H1 (cell line): Measurements from ENCODE around the gene HMCN1. TPM values are rescaled to one million over a fixed set of nuclear protein-coding genes. Genes with fewer than 3 reads are reported as not detected.

Experiments
- CTCF ChIA-PET: fragments of 300-600 bp; sonication (Branson Sonifier 250); formaldehyde crosslinking; loops from one replicate; lab custom pipeline; 2021; ENCODE audit not compliant: partially characterized antibody; lab: Charles Lee
- POLR2A ChIA-PET: fragments of 300-600 bp; sonication (Branson Sonifier 250); formaldehyde crosslinking; loops from one replicate; lab custom pipeline; 2021; ENCODE audit warnings: inconsistent platforms; ENCODE audit not compliant: partially characterized antibody; lab: Charles Lee
- DNase-seq, 2 experiments: peaks; one replicate each; pipeline versions ENCODE4 v3.0.0 to v3.0.0-alpha.2; 2010 to 2022; ENCODE audit warnings: low spot score in 2 of 2, low read depth in 1 of 2, mixed read lengths in 1 of 2
- FAIRE-seq: peaks from 2 replicates; lab custom pipeline; 2011; peaks lifted over from hg19 to GRCh38; lab: Jason Lieb, UNC
- H2AFZ ChIP-seq: 2 replicates; pipeline ENCODE4 v1.8.1; 2012; ENCODE audit warnings: low read length, inconsistent platforms
- H2AK5ac ChIP-seq: 2 replicates; pipeline ENCODE4 v1.6.1; 2013; ENCODE audit warnings: low read depth, low read length
- H2BK120ac ChIP-seq: replicated peaks from 2 replicates; pipeline ENCODE3; 2013; ENCODE audit warnings: low read depth, low read length, inconsistent platforms
- H2BK12ac ChIP-seq: 2 replicates; pipeline ENCODE4 v1.6.1; 2013; ENCODE audit warnings: low read depth, low read length
- H2BK15ac ChIP-seq: 2 replicates; pipeline ENCODE4 v1.6.1; 2013; ENCODE audit warnings: low read length
- H2BK20ac ChIP-seq: 2 replicates; pipeline ENCODE4 v1.6.1; 2013; ENCODE audit warnings: low read length
- H2BK5ac ChIP-seq: 2 replicates; pipeline ENCODE4 v1.6.1; 2013; ENCODE audit warnings: low read depth, low read length
- H3K14ac ChIP-seq: 2 replicates; pipeline ENCODE4 v1.6.1; 2013; ENCODE audit warnings: inconsistent platforms; ENCODE audit not compliant: insufficient read length
- H3K18ac ChIP-seq: 2 replicates; pipeline ENCODE4 v1.6.1; 2013; ENCODE audit warnings: low read length; ENCODE audit errors: extremely low read depth
- H3K23ac ChIP-seq: 2 replicates; pipeline ENCODE4 v1.6.1; 2013; ENCODE audit warnings: inconsistent platforms; ENCODE audit not compliant: insufficient read length
- H3K23me2 ChIP-seq: 2 replicates; pipeline ENCODE4 v1.6.1; 2013; ENCODE audit warnings: low read depth, low read length
- H3K27ac ChIP-seq: 2 replicates; pipeline ENCODE4 v1.6.1; 2011; ENCODE audit warnings: low read depth, low read length, inconsistent platforms
- H3K27me3 ChIP-seq, 4 experiments: replicated peaks in 1 of 4; 1 replicate in 1 of 4; 2 replicates in 3 of 4; pipeline versions ENCODE4 v1.6.1 to v1.8.1; 2011 to 2013; ENCODE audit warnings: low read length in 3 of 4, mild to moderate bottlenecking in 3 of 4, inconsistent platforms in 2 of 4, mixed read lengths in 2 of 4, moderate library complexity in 1 of 4; ENCODE audit not compliant: control insufficient read depth in 3 of 4, insufficient read depth in 3 of 4; ENCODE audit errors: extremely low read depth in 1 of 4
- H3K36me3 ChIP-seq, 4 experiments: 2 replicates each; pipeline versions ENCODE4 v1.6.1 to v1.8.1; 2011 to 2013; ENCODE audit warnings: mild to moderate bottlenecking in 4 of 4, low read length in 3 of 4, moderate library complexity in 2 of 4, control low read depth in 1 of 4, inconsistent platforms in 1 of 4; ENCODE audit not compliant: insufficient read depth in 4 of 4, control insufficient read depth in 2 of 4
- H3K4ac ChIP-seq: replicated peaks from 2 replicates; pipeline ENCODE3; 2013; ENCODE audit warnings: low read length, low read depth, mixed read lengths, inconsistent platforms; ENCODE audit not compliant: insufficient read length
- H3K4me1 ChIP-seq, 4 experiments: replicated peaks in 1 of 4; 1 replicate in 1 of 4; 2 replicates in 3 of 4; pipeline versions ENCODE4 v1.6.1 to v1.8.1; 2011 to 2013; ENCODE audit warnings: low read length in 3 of 4, inconsistent platforms in 2 of 4, mixed read lengths in 1 of 4; ENCODE audit not compliant: insufficient read depth in 4 of 4, control insufficient read depth in 3 of 4
- H3K4me2 ChIP-seq, 2 experiments: 2 replicates each; pipeline versions ENCODE4 v1.6.1 to v1.8.1; 2011 to 2013; ENCODE audit warnings: low read depth in 2 of 2, low read length in 2 of 2, control low read depth in 1 of 2, inconsistent platforms in 1 of 2, mild to moderate bottlenecking in 1 of 2; ENCODE audit not compliant: insufficient read depth in 1 of 2
- H3K4me3 ChIP-seq, 4 experiments: fragments of 200-600, 300-600 bp in 1 of 4; sonication (generic), shearing (Covaris generic), sonication (Bioruptor Twin) in 1 of 4; 2 replicates each; pipeline versions ENCODE4 v1.5.1 to v1.8.1; 2011 to 2016; ENCODE audit warnings: low read length in 4 of 4, low read depth in 3 of 4, control low read depth in 2 of 4, inconsistent platforms in 2 of 4, mild to moderate bottlenecking in 2 of 4, mixed read lengths in 1 of 4, moderate library complexity in 1 of 4; ENCODE audit not compliant: insufficient read depth in 2 of 4; ENCODE audit errors: extremely low read depth in 1 of 4
- H3K56ac ChIP-seq: replicated peaks from 2 replicates; pipeline ENCODE3; 2013; ENCODE audit warnings: low read depth, mild to moderate bottlenecking, mixed read lengths, low read length, inconsistent platforms; ENCODE audit not compliant: insufficient read length
- H3K79me1 ChIP-seq: 2 replicates; pipeline ENCODE4 v1.6.1; 2013; ENCODE audit warnings: low read depth, low read length, control low read depth
- H3K79me2 ChIP-seq, 2 experiments: 2 replicates each; pipeline versions ENCODE4 v1.6.1 to v1.8.1; 2012 to 2013; ENCODE audit warnings: low read length in 2 of 2, mild to moderate bottlenecking in 2 of 2, inconsistent platforms in 1 of 2; ENCODE audit not compliant: insufficient read depth in 2 of 2, control insufficient read depth in 1 of 2
- H3K9ac ChIP-seq, 4 experiments: replicated peaks in 1 of 4; 1 replicate in 1 of 4; 2 replicates in 3 of 4; pipeline versions ENCODE4 v1.6.1 to v1.8.1; 2011 to 2013; ENCODE audit warnings: low read depth in 3 of 4, low read length in 3 of 4, control low read depth in 2 of 4, mild to moderate bottlenecking in 2 of 4, moderate library complexity in 2 of 4, inconsistent platforms in 1 of 4; ENCODE audit errors: extremely low read depth in 1 of 4
- H3K9me3 ChIP-seq, 2 experiments: 2 replicates each; pipeline versions ENCODE4 v1.6.1 to v1.8.1; 2012 to 2013; ENCODE audit warnings: mild to moderate bottlenecking in 2 of 2, moderate library complexity in 2 of 2, control low read depth in 1 of 2, inconsistent platforms in 1 of 2, low read depth in 1 of 2, low read length in 1 of 2, mixed read lengths in 1 of 2; ENCODE audit not compliant: insufficient read depth in 2 of 2
- H4K20me1 ChIP-seq, 2 experiments: replicated peaks in 1 of 2; 2 replicates each; pipeline versions ENCODE3 to v1.8.1; 2011 to 2013; ENCODE audit warnings: inconsistent platforms in 2 of 2, low read length in 2 of 2, mild to moderate bottlenecking in 1 of 2; ENCODE audit not compliant: insufficient read depth in 2 of 2, control insufficient read depth in 1 of 2
- H4K5ac ChIP-seq: 2 replicates; pipeline ENCODE4 v1.6.1; 2013; ENCODE audit warnings: low read length, low read depth, mixed read lengths, inconsistent platforms; ENCODE audit not compliant: insufficient read length
- H4K8ac ChIP-seq: 2 replicates; pipeline ENCODE4 v1.8.0; 2013; ENCODE audit warnings: mild to moderate bottlenecking, moderate library complexity, low read length, inconsistent platforms; ENCODE audit not compliant: insufficient read depth; ENCODE audit errors: extremely low read depth
- H4K91ac ChIP-seq: replicated peaks from 2 replicates; pipeline ENCODE3; 2013; ENCODE audit warnings: low read length, mixed read lengths, inconsistent platforms; ENCODE audit not compliant: insufficient read length
- BACH1 ChIP-seq: IDR thresholded peaks from 2 replicates; pipeline ENCODE4 v1.6.1; 2012; ENCODE audit warnings: low read length, improper control_type of control experiment
- CHD2 ChIP-seq: IDR thresholded peaks from 2 replicates; pipeline ENCODE4 v1.6.1; 2012; ENCODE audit warnings: low read length, improper control_type of control experiment
- GTF2F1 ChIP-seq: IDR thresholded peaks from 2 replicates; pipeline ENCODE4 v1.6.1; 2012; ENCODE audit warnings: low read depth, low read length, improper control_type of control experiment, borderline replicate concordance
- HDAC6 ChIP-seq: IDR thresholded peaks from one replicate; pipeline ENCODE4 v1.7.1; 2012; ENCODE audit warnings: low read depth, mild to moderate bottlenecking, inconsistent platforms, low read length, moderate library complexity
- KDM5A ChIP-seq: fragments of 200-600 bp; IDR thresholded peaks from 2 replicates; pipeline ENCODE4 v1.7.1; 2012; ENCODE audit warnings: mild to moderate bottlenecking, low read length, inconsistent platforms, mixed read lengths
- MAFK ChIP-seq: IDR thresholded peaks from 2 replicates; pipeline ENCODE4 v1.6.1; 2012; ENCODE audit warnings: low read depth, mild to moderate bottlenecking, improper control_type of control experiment, low read length
- NANOG ChIP-seq: IDR thresholded peaks from 2 replicates; pipeline ENCODE4 v1.6.1; 2011; ENCODE audit warnings: low read length, low read depth, mild to moderate bottlenecking, inconsistent platforms; ENCODE audit not compliant: insufficient read depth, poor library complexity, severe bottlenecking
- RBBP5 ChIP-seq: IDR thresholded peaks from 2 replicates; pipeline ENCODE4 v1.7.1; 2012; ENCODE audit warnings: low read depth, mild to moderate bottlenecking, inconsistent platforms, low read length, moderate library complexity, borderline replicate concordance
- RFX5 ChIP-seq: IDR thresholded peaks from 2 replicates; pipeline ENCODE4 v1.6.1; 2011; ENCODE audit warnings: low read depth, low read length, improper control_type of control experiment, borderline replicate concordance
- SP1 ChIP-seq: IDR thresholded peaks from 2 replicates; pipeline ENCODE4 v1.6.1; 2011; ENCODE audit warnings: low read depth, low read length
- SRF ChIP-seq: IDR thresholded peaks from 2 replicates; pipeline ENCODE4 v1.6.1; 2011; ENCODE audit warnings: mild to moderate bottlenecking, low read depth, low read length, moderate library complexity
- SUZ12 ChIP-seq: fragments of 200-600 bp; sonication (generic); IDR thresholded peaks from 2 replicates; pipeline ENCODE4 v1.6.1; 2012; ENCODE audit warnings: mild to moderate bottlenecking, inconsistent platforms, low read length, moderate library complexity, mixed read lengths
- TAF7 ChIP-seq: optimal IDR thresholded peaks from 2 replicates; pipeline ENCODE3; 2011; ENCODE audit warnings: low read depth, mild to moderate bottlenecking, inconsistent platforms, low read length, moderate library complexity, borderline replicate concordance
- TBP ChIP-seq: IDR thresholded peaks from 2 replicates; pipeline ENCODE4 v1.6.1; 2011; ENCODE audit warnings: low read depth, low read length, improper control_type of control experiment
- TCF12 ChIP-seq: IDR thresholded peaks from 2 replicates; pipeline ENCODE4 v1.6.1; 2011; ENCODE audit warnings: low read depth, mild to moderate bottlenecking, low read length
- WGBS, 2 experiments: shearing (Covaris generic) in 1 of 2; methylation state at CpG; one replicate each; pipeline versions ENCODE4 v1.1.6 to v1.1.7; 2013 to 2015; ENCODE audit warnings: low lambda C conversion rate in 2 of 2, mixed read lengths in 2 of 2, inconsistent platforms in 1 of 2, low coverage in 1 of 2, missing lambda C conversion rate in 1 of 2; ENCODE audit not compliant: insufficient replicate concordance in 2 of 2, insufficient coverage in 1 of 2, insufficient read length in 1 of 2; ENCODE audit errors: extremely low coverage in 1 of 2, missing lambda C conversion rate in 1 of 2; 5-methylcytosine and 5-hydroxymethylcytosine counted together
- polyA plus RNA-seq, 7 experiments: library from polyadenylated mRNA; depleted of rRNA in 3 of 7; stranded (reverse) in 5 of 7; unstranded in 2 of 7; fragments of >200 nt in 5 of 7; fragments of 200-250 nt in 2 of 7; gene quantifications; 1 replicate in 5 of 7; 2 replicates in 1 of 7; 4 replicates in 1 of 7; pipeline versions ENCODE4 v1.2.1 to v1.2.3, GENCODE V29; 2011 to 2013; ENCODE audit warnings: missing spikeins in 2 of 7, mixed read lengths in 2 of 7
- total RNA-seq: library from RNA; stranded (reverse); fragmentation: NEBNext Ultra II Directional; extraction: Animal tissue kit (Norgen Biotek cat#: 25700); gene quantifications from 2 replicates; pipeline ENCODE4 v1.2.1, GENCODE V29; 2021
- TF ChIP-seq, protein P1 (sequence below): IDR thresholded peaks from 2 replicates; pipeline ENCODE4 v1.6.1; 2012; ENCODE audit warnings: inconsistent platforms

HMCN1 gene
- total and polyA plus RNA-seq, 2 of the 8 experiments (the other 6 are each of a cell fraction or from before 2014, with no cell fraction given), result 13.8 to 14.6 TPM

- H3K4me2 ChIP-seq, result no peak overlapping the region
- H3K4ac ChIP-seq, result no peak overlapping the region
- POLR2A ChIA-PET, result no interaction called here
- no peaks in the 10 kb centered on the region for H3K23me2 ChIP-seq
- TF ChIP-seq SRF, result no peak
- no peak for TF ChIP-seq TBP
- no peak for TF ChIP-seq KDM5A
- TF ChIP-seq RFX5, result no peak
- no peak for TF ChIP-seq MAFK
- TF ChIP-seq, protein P1, sequence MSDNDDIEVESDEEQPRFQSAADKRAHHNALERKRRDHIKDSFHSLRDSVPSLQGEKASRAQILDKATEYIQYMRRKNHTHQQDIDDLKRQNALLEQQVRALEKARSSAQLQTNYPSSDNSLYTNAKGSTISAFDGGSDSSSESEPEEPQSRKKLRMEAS, result no peak
- no peak for TF ChIP-seq TCF12
- TF ChIP-seq CHD2, result no peak
- no peak for TF ChIP-seq RBBP5
- no peak for TF ChIP-seq GTF2F1
- no peak for TF ChIP-seq SUZ12
- no peak for TF ChIP-seq SP1
- no peak for TF ChIP-seq HDAC6
- no peak for TF ChIP-seq TAF7
- no peak for TF ChIP-seq NANOG
- TF ChIP-seq BACH1, result no peak
- H4K8ac ChIP-seq, result no peak overlapping the region
- no peak overlapping the region for H3K56ac ChIP-seq
- no peak for DNase-seq
- H2BK5ac ChIP-seq, result no peak overlapping the region
- no peak overlapping the region for H2BK12ac ChIP-seq
- H3K79me2 ChIP-seq, result no peaks in the 10 kb centered on the region
- no peaks in the 10 kb centered on the region for H3K4me1 ChIP-seq
- CTCF ChIA-PET, result interaction anchor here (2.0 kb wide), 1 partner anchor 11 kb away, joined by 4 read pairs; no protein-coding TSS in a partner anchor
- no peak overlapping the region for H3K9ac ChIP-seq
- no peak for FAIRE-seq
- no peak overlapping the region for H3K23ac ChIP-seq
- no peak overlapping the region for H3K27ac ChIP-seq
- H2BK120ac ChIP-seq, result no peak overlapping the region
- no peak overlapping the region for H4K5ac ChIP-seq
- H2AK5ac ChIP-seq, result no peak overlapping the region
- no peak overlapping the region for H4K91ac ChIP-seq
- 81% methylated on average over 1 of the region's 1 CpG; no CpG with 5 or more reads in 1 of the 2 experiments for WGBS, 2 experiments
- no peaks in the 10 kb centered on the region for H3K27me3 ChIP-seq
- H2BK15ac ChIP-seq, result no peak overlapping the region
- no peak overlapping the region for H3K4me3 ChIP-seq
- no peaks in the 10 kb centered on the region for H3K9me3 ChIP-seq
- H3K14ac ChIP-seq, result no peak overlapping the region
- no peak overlapping the region for H2BK20ac ChIP-seq
- H3K36me3 ChIP-seq, result no peaks in the 10 kb centered on the region
- H4K20me1 ChIP-seq, result no peaks in the 10 kb centered on the region
- H2AFZ ChIP-seq, result no peak overlapping the region
- no peak overlapping the region for H3K18ac ChIP-seq
- no peaks in the 10 kb centered on the region for H3K79me1 ChIP-seq
These were observed 89.9 kb downstream of the HMCN1 start for GRCh38 chr1:185824106-185824505.
